Hindlimb muscle (tissue), 1 donor: ENCODE measurements around the gene TTLL13. TPM values are rescaled to one million over a fixed set of nuclear protein-coding genes. Genes with fewer than 3 reads are reported as not detected.
A peak's percentile ranks its signal among the peaks of the same experiment; 100 is the strongest.

Experiments
- DNase-seq: peaks from one replicate; pipeline ENCODE4 v3.0.0-alpha.2; 2013
- polyA plus RNA-seq: library from polyadenylated mRNA; unstranded; fragments of 120-200 nt; gene quantifications from one replicate; pipeline ENCODE4 v1.2.1, GENCODE V29; 2013; ENCODE audit not compliant: insufficient read length

Gene TTLL13
- polyA plus RNA-seq, 1 donor = not detected

DNA sequence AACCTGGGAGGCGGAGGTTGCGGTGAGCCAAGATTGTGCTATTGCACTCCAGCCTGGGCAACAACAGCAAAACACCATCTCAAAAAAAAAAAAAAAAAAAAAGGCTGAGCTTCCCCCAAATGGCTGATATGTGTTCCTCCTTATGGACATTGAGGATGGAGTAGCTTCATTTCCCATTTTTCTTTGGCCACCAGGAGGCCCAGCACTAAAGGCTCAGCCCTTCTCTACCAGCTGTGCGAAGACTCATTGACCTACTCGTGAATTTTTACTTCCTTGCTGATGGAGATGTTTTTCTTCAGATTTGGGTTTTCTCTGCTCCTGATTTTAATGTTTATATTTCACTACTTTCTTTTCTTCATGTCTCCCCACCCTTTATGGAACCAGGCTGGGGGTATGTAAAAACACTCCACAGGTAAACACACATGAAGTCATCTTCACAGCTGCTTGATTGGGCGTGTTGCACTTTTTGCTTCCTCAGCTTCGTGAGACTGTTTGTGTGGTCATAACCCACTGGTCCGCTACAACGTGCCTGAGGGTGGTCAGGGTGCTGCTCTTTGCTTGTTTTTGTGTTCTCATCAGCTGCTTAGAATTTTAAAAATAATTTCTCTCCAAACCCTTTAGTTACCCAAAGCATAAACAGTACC, 34.7 kb upstream of the TTLL13 start:
- no peak for DNase-seq

DNA sequence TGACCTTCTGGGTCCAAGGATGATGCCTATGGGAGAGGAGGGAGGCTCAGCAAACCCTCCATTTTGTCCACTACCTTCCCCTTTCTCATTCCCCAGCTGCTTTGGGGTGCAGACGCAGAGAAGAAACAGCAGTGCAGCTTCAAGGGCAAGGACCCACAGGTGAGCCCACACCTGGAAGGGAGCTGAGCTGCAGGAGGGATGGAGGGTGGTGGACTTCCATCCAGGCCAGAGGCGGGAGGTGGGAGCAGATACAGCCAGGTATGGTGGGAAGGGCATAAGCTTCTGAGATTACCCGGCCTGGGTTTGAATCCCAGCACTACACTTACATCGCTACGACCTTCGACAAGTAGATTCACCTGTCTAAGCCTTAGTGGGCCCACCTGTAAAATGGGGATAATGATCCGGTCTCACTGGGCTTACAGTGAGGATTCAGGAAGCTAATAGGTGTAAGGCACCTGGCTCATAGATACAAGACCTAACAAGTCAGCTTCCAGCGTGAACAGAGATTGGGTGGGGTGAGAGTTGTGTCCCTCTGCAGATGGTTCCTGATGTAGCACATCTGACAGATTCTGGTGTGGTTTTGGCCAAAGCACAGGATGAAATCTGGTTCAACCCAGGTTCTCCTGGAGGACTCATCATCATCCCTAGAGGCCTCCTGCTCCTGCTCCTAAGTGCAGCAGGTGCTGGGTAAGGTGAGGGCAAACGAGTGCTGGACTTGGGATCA, 31.5 kb upstream of the TTLL13 start:
- no peak for DNase-seq

DNA sequence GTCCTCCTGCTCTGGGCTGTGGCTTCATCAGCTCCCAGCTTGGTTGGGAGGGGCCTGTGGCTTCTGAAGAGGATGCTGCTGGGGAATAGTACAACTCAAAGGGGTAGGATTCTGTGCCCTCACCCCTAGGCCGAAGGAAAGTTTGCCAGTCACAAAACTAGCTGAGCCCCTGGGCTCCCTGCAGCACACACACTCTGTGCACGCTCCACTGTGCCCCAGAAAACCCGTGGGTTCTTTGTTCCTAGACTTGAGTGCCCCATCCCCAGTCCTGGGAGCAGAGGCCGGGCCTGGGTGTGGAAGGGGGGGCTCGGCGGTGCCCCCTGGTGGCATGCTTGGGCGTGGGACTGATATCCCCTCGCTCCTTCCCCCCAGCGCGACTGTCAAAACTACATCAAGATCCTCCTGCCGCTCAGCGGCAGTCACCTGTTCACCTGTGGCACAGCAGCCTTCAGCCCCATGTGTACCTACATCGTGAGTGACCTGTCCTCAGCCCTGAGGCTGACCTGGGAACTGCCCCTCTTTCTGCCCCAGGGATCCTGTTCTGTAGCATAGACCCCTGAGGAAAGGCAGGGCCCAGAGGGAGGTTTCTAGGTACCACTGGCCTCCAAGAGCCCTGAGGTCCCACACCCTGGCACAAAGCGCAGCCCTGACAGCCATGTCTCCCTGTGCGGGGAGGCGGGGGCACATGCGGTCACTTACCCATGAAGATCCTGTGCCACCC, 29.8 kb upstream of the TTLL13 start:
- DNase-seq = no peak

DNA sequence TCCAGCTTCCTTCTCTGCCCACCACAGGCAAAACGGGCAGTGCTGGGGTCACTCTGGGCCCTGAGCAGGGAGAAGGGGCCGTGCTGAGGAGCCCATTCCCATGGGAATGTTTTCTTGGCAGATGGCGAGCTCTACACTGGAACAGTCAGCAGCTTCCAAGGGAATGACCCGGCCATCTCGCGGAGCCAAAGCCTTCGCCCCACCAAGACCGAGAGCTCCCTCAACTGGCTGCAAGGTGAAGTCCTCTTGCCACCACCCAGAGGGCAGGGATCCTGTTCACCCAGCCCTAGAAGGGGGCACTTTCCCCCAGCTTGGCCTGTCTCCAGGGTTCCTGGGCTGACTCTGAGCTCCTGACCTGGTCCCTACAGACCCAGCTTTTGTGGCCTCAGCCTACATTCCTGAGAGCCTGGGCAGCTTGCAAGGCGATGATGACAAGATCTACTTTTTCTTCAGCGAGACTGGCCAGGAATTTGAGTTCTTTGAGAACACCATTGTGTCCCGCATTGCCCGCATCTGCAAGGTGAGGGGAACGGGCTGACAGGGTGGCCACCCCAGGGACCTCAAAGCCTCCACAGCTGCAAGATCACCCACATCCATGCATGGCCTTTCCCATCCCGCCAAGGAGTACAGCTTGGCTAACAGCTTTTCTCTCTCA, 28.0 kb upstream of the TTLL13 start:
- DNase-seq = peak; percentile 50

DNA sequence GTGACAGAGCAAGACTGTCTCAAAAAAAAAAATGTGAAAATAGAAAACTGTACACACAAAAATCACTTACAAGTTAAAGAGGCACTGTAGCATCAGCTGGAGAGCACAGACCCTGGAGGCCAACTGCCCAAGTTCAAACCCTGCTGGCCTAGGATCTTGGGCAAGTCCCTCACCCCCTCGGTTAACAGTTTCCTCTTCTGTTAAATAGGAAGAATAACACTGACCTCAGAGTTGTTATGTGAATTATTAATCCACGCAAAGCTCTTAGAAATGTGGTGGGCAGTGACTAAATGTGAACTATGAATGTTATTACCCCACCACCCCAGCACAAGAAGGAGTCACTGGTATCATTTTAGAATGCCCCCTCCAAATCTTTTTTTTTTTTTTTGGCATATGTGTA, 26.8 kb upstream of the TTLL13 start:
- no peak for DNase-seq

DNA sequence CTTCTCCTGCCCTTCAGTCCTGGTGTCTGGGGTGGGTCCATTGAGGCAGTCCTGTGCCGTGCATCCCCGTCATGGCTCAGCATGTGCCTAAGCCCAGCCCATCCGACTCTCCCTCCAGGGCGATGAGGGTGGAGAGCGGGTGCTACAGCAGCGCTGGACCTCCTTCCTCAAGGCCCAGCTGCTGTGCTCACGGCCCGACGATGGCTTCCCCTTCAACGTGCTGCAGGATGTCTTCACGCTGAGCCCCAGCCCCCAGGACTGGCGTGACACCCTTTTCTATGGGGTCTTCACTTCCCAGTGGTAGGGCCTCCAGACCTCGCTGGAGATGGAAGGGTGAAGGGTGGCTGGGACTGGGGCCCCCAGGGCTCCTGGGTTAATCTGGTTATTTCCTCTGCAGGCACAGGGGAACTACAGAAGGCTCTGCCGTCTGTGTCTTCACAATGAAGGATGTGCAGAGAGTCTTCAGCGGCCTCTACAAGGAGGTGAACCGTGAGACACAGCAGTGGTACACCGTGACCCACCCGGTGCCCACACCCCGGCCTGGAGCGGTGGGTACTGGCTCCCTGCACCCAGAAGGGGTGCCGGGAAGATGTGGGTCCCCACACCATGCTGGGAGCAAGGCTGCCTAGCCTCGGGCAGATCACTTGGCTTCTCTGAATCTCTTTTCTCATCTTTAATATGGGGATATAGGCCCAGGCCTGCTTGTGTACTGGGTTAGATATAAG, 25.8 kb upstream of the TTLL13 start:
- no peak for DNase-seq

DNA sequence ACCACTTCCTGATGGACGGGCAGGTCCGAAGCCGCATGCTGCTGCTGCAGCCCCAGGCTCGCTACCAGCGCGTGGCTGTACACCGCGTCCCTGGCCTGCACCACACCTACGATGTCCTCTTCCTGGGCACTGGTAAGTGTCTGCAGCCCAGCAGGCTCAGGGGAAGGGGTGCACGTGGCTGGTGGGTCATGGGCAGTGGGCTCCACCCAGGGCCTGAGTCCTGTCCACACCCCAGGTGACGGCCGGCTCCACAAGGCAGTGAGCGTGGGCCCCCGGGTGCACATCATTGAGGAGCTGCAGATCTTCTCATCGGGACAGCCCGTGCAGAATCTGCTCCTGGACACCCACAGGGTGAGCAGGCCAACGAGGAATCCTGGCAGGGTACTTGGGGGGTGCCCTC, 24.3 kb upstream of the TTLL13 start:
- no peak for DNase-seq

DNA sequence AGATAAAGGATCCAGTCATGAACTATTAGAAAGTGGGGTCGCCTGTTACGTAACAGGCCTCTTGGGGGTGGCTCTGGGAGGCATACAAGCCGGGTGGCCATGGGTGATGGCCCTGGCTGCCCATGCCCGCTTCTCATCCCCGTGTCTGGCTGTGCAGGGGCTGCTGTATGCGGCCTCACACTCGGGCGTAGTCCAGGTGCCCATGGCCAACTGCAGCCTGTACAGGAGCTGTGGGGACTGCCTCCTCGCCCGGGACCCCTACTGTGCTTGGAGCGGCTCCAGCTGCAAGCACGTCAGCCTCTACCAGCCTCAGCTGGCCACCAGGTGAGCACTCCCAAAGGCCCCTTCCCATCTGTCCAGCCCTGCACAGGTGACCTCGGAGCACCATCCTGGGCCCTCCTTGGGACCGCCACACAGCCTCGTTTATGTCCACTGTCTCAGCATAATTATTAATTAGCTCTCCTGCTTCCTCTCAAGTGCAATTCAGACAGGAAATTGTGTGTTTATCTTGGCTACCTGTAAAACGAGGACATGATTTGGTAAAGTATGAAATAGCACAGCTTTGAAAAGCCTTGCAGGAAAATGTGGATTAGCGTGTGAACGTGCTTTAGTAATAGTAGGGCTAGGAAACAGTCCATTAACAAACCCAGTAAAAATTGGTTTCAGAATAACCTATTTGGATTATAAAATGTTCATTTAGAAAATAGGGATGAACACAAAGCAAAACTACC, 23.7 kb upstream of the TTLL13 start:
- DNase-seq = no peak

DNA sequence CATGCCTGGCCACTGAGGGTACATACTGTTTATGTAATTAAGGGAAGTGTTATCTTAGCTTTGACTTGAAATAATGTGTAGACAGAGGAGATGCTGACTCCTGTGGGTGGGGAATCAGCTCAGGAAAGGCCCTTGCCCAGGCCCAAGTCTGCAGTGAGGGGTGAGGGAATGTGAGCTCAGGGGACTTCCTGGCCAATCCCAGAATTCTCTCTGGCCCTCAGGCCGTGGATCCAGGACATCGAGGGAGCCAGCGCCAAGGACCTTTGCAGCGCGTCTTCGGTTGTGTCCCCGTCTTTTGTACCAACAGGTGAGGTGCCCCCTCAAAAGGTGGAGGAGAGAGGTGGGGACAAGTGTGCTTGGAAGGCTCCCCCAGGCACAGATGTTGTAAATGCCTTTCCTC, 22.0 kb upstream of the TTLL13 start:
- DNase-seq = no peak

DNA sequence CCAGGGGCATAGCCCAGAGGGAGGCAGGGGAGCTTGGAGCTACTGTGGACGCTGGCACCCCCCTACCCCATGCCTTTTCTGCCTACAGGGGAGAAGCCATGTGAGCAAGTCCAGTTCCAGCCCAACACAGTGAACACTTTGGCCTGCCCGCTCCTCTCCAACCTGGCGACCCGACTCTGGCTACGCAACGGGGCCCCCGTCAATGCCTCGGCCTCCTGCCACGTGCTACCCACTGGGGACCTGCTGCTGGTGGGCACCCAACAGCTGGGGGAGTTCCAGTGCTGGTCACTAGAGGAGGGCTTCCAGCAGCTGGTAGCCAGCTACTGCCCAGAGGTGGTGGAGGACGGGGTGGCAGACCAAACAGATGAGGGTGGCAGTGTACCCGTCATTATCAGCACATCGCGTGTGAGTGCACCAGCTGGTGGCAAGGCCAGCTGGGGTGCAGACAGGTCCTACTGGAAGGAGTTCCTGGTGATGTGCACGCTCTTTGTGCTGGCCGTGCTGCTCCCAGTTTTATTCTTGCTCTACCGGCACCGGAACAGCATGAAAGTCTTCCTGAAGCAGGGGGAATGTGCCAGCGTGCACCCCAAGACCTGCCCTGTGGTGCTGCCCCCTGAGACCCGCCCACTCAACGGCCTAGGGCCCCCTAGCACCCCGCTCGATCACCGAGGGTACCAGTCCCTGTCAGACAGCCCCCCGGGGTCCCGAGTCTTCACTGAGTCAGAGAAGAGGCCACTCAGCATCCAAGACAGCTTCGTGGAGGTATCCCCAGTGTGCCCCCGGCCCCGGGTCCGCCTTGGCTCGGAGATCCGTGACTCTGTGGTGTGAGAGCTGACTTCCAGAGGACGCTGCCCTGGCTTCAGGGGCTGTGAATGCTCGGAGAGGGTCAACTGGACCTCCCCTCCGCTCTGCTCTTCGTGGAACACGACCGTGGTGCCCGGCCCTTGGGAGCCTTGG, 21.3 kb upstream of the TTLL13 start:
- no peak for DNase-seq

DNA sequence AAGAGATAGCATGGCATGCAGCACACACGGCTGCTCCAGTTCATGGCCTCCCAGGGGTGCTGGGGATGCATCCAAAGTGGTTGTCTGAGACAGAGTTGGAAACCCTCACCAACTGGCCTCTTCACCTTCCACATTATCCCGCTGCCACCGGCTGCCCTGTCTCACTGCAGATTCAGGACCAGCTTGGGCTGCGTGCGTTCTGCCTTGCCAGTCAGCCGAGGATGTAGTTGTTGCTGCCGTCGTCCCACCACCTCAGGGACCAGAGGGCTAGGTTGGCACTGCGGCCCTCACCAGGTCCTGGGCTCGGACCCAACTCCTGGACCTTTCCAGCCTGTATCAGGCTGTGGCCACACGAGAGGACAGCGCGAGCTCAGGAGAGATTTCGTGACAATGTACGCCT, 20.4 kb upstream of the TTLL13 start:
- no peak for DNase-seq

DNA sequence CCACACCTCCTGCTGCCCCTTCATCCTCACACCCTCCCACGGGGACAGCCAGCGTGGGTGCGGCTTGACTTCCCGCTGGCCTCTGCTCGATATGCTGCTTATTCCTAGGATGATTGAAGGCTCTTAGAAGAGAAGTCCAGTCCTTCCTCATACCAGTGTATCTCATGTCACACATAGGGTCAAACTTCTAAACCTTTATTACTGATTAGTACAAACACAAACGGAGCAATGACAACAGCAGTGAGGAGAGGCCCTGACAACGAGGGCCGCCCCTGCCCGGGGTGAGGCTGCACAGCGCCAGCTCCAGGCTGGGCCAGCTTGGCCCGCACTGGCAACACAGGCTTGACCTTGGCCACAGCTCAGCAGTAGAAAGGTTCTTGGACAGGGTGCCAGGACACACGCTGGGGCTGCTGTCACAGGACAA, 19.3 kb upstream of the TTLL13 start:
- DNase-seq = no peak

DNA sequence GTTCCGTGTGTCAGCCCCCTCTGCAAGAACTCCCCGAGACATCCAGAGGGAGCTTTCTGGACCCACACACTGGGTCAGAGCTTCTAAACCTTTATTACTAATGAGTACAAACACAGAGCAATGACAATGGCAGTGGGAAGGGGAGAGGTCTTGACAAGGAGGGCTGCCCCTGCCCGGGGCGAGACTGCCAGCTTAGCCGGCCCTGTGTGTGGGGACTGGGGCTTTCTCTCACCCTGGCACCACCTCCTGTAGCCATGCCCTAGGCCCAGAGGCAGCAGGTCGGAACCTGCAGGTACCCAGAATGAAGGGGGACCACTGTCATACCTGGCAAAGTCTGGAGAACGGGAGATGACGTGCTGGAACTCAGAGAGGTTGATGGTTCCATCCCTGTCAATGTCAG, 18.7 kb upstream of the TTLL13 start:
- no peak for DNase-seq

DNA sequence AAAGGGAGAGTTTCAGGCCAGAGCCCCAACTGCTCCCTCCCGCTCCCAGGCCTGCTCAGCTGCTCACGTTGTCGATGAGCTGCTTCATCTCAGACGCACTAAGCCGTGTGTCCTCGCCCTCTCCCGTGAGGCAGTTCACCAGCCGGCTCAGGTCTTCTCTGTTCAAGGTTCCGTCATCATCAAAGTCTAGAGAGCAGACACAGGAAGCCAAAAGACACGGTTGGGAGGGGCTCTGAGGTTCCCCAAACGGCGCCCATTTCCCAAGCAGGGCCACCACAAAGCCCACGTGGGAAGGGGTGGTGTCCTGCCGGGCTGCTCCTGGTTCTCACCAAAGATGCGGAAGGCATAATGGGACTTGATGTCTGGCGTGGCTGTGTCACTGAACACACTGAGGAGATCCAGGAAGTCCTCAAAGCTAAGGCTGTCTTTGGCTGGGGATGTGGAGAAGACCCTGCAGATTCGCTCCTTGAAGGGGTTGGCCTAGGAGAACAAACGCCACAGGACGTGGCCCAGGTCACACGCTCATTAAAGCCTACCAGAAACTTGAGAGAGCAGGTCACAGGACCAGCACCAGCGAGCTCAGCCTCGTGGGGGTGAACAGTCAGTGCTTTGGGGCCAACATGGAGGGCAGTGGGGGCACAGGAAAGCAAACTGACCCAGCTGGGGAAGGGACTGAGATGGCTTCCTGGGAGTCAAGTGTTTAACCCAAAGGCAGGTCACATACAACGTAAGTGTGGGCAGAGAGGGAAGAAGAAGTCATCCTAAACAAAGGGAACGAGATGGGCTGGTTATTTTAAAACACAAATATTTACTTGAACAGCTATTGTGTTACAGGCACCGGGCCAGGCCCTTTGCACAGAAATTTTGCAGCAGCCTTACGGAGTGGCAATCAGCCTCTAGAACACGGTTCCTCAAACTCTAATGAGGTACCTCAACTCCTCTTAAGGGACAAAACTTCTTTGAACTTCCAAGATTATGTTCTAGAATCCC, 18.0 kb upstream of the TTLL13 start:
- no peak for DNase-seq

DNA sequence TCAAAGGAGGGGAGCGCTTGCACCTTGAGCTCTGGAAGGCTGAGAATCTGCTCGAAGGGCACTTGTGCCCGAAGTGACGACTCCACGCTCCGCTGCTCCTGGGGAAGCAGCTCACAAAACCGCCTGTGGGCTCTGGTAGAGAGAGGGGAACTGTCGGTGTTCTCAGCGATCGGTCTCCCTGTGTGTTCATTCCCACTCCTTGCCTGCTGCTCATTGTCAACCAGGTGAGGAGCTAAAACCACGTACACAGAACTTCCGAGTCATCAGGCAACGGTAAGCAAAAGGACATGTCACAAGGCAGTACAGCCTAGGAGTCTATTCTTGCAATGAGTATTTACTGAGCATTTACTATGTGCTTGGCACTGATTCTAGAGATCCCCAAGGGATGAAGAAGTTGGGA, 17.2 kb upstream of the TTLL13 start:
- DNase-seq = no peak

DNA sequence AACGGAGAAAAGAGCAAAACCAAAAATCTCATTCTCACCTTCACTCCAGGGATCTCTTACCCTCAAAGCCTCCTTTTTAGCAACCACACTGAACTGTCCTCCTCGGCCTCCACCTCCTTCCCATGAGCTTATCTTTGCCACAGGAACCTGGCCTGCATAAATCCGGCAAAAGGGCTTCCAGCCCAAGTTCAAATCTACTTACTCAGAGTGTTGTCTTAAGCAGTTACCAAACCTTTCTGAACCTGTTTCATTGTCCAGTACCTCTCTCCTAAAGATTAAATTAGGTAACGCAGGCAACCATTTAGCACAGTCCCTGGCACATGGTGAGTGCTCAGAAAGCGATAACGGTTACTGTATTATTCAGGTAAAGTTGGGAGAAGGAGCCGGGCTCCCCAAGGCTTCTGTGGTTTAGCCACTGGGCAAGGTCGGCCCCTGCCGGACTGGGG, 16.4 kb upstream of the TTLL13 start:
- DNase-seq = no peak

DNA sequence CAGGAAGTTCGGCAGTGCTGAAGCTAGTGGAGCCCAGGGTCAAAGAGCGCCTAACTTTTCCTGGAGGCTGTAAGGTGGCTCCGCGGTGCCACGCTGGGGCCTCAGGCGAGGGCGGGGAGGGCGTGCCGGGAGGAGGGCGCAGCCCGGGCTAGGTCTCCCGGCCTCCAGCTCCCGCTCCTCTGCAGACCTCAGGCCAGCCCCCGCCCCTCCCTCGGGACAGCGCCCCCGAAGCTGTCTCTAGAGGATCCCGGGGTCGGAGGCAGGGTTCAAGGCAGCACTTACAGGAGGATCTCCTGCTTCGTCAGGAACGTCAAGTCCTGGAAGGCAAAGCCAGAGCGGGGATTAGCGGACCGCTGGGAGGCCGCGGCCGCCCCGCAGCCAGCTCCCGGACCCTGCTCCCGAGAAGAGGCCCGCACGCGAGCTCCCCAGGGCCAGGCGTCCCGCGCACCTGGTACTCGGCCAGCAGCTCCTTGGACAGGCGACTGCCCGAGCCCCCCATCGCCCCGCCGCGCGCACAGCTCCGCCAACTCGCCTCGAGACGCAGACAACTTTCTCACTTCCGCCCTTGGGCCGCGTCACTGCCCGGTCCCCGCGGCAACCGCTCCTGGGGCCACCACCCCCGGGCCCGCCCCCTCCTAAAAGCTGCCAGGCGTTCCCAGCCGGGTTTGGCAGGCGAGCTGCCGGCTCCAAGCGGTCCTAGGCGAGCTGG, 15.8 kb upstream of the TTLL13 start, which contains the start of gene CIB1:
CIB1 (minus strand) TSS at position 555 of the 709 bp plus-strand sequence; CDS start at position 499, 56 bp downstream.
- DNase-seq = peak; percentile 97
